PC-9 (cell line): ENCODE data around the gene GUCA1A.

ENCODE experiments used
- CTCF ChIP-seq: fragments of 200-600 bp; sonication (generic); conservative IDR thresholded peaks from 2 replicates; pipeline ENCODE4 v1.6.1; 2017; ENCODE audit warnings: mixed run types, antibody characterized with exemption, mild to moderate bottlenecking, moderate library complexity
- EZH2 ChIP-seq: fragments of 200-600 bp; sonication (generic); IDR thresholded peaks from 2 replicates; pipeline ENCODE4 v1.8.0; 2017; ENCODE audit warnings: antibody characterized with exemption, low read depth

GRCh38 chr6:42175860-42176259, 2.7 kb downstream of the GUCA1A start:
- TF ChIP-seq EZH2 (no peak), CTCF (peak; percentile 49)
